Right lobe of liver (tissue), 6 donors: Measurements from ENCODE around the gene HERC6. TPM values are rescaled to one million over a fixed set of nuclear protein-coding genes. Genes with fewer than 3 reads are reported as not detected.

ENCODE experiments used
- ATAC-seq, 4 donors: fragments of 200-7000 bp; cut with Tn5 transposase; one replicate each; pipeline ENCODE4 v1.9.1; 2020; ENCODE audit warnings: mild to moderate bottlenecking in 4 of 4, moderate library complexity in 4 of 4
- DNase-seq, 3 donors: peaks; one replicate each; pipeline ENCODE4 v3.0.0-alpha.2; 2020
- H3K27ac ChIP-seq, 3 donors: fragments of 200-600 bp; one replicate each; pipeline ENCODE4 v1.8.0; 2022
- H3K27me3 ChIP-seq, 2 donors: fragments of 200-600 bp; one replicate each; pipeline ENCODE4 v1.8.0; 2022
- H3K36me3 ChIP-seq, 4 donors: fragments of 200-600 bp; sonication (generic) in 1 of 4; one replicate each; pipeline versions ENCODE4 v1.5.1 to v1.8.0; 2017 to 2022; ENCODE audit warnings: control low read depth in 1 of 4
- H3K4me1 ChIP-seq, 4 donors: fragments of 200-600 bp; sonication (generic) in 1 of 4; one replicate each; pipeline versions ENCODE4 v1.5.1 to v1.8.0; 2017 to 2022; ENCODE audit warnings: control low read depth in 1 of 4
- H3K4me3 ChIP-seq, 3 donors: fragments of 200-600 bp; one replicate each; pipeline ENCODE4 v1.8.0; 2022
- H3K9me3 ChIP-seq, 4 donors: fragments of 200-600 bp; sonication (generic) in 1 of 4; one replicate each; pipeline versions ENCODE4 v1.5.1 to v1.8.0; 2017 to 2022; ENCODE audit warnings: control low read depth in 1 of 4
- CTCF ChIP-seq, 4 donors: fragments of 200-600 bp in 3 of 4; fragments of 450-650 bp in 1 of 4; IDR thresholded peaks; one replicate each; pipeline versions ENCODE4 v1.5.1 to v1.8.0; 2016 to 2022; ENCODE audit warnings: antibody characterized with exemption in 4 of 4, mild to moderate bottlenecking in 2 of 4
- POLR2A ChIP-seq: fragments of 450-650 bp; IDR thresholded peaks from one replicate; pipeline ENCODE4 v1.6.1; 2017; ENCODE audit warnings: antibody characterized with exemption, mild to moderate bottlenecking
- WGBS: methylation state at CpG from one replicate; pipeline ENCODE4 v1.1.6; 2018; ENCODE audit warnings: low coverage, low lambda C conversion rate; ENCODE audit not compliant: insufficient coverage; ENCODE audit errors: missing lambda C conversion rate; 5-methylcytosine and 5-hydroxymethylcytosine counted together
- intact Hi-C, 2 donors: fragments of 100-400 bp; cut with DNase I; formaldehyde crosslinking; loops; one replicate each; pipeline versions ENCODE4 v1.11.2 to v1.14.1; 2022
- small RNA-seq, 2 experiments: library from RNA; depleted of rRNA; stranded (forward); fragments of <200 nt; gene quantifications; one replicate each; pipeline ENCODE3, GENCODE V24; 2016
- total RNA-seq, 6 experiments: library from RNA; depleted of rRNA in 2 of 6; stranded (reverse); fragments of >200 nt in 2 of 6; fragmentation: NEBNext Ultra II Directional in 3 of 6; extraction: Animal tissue kit (Norgen Biotek cat#: 25700) in 3 of 6; gene quantifications; one replicate each; pipeline versions ENCODE4 v1.1.0 to v1.2.4, GENCODE V29; 2016 to 2023
- donor health status: DM: no; HTN: yes; CAD: no.
- donor health status: DM: no; HTN: no; CAD: no.
- donor health status: DM: no; HTN: no; CAD: no.
- donor health status: DM: no; HTN: yes; CAD: no.
- donor health status: DM: no; HTN: yes; CAD: no.

The HERC6 gene
- total RNA-seq, 6 experiments from 2014 or later: 1.7 to 4.2 (median 3.6) TPM

DNA sequence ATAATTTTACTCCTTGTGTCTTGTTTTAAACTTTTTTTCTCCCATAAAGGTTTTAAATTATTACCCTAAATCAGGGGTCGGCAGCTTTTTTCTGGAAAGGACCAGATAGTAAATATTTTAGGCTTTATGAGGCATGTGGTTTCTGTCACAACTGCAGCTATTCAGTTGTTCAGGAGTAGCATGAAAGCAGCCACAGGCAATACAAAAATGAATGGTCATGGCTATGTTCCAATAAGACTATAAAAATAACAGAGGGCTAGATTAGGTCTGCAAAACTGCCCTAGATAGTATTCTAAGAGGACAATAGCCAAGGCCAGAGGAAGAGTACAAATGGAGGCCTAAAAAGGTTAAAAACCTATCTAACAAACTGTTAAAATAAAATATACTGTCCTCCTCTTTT, 102.9 kb downstream of the HERC6 start:
- Histone ChIP-seq H3K9me3 (no peaks in the 10 kb centered on the region), H3K36me3 (no peaks in the 10 kb centered on the region), H3K27ac (no peak overlapping the region), H3K4me3 (no peak overlapping the region), H3K27me3 (no peaks in the 10 kb centered on the region), H3K4me1 (no peaks in the 10 kb centered on the region)
- DNase-seq: no peak
- ATAC-seq: no peak
- WGBS: 92% methylated on average over 1 of the region's 1 CpG
- TF ChIP-seq CTCF (IDR thresholded peaks at IDR 0.05): no peak
- TF ChIP-seq POLR2A: no peak
- intact Hi-C loops: no loop called here

GRCh38 chr4:88489100-88489761, 110.6 kb downstream of the HERC6 start:
- ATAC-seq: no peak
- no peaks in the 10 kb centered on the region for H3K9me3 ChIP-seq
- intact Hi-C loops: no loop called here
- H3K27me3 ChIP-seq: no peaks in the 10 kb centered on the region
- H3K4me3 ChIP-seq: no peak overlapping the region
- TF ChIP-seq CTCF (IDR thresholded peaks at IDR 0.05) (no peak), POLR2A (no peak)
- no peak for DNase-seq
- 73% methylated on average over 4 of the region's 4 CpGs for WGBS
- no peaks in the 10 kb centered on the region for H3K36me3 ChIP-seq
- no peaks in the 10 kb centered on the region for H3K4me1 ChIP-seq
- no peak overlapping the region for H3K27ac ChIP-seq

Small RNA genes within 50 kb of the gene (small RNA-seq; reads per million reads assigned to genes)
- gene RF00019: 0 reads per million in 2 experiments

Other genes with a start within 250 kb of the HERC6 start
- gene ABCG2, start 220.2 kb upstream of the HERC6 start, total RNA-seq: 10 to 100 TPM in 2 of 6 experiments, 1 to 10 TPM in 4; 6.4 to 11.4 (median 8.1) TPM
- 10 to 100 TPM in 3 of 6 experiments, 1 to 10 TPM in 3; 3.8 to 15.7 (median 7.9) TPM for gene PPM1K, start 94.3 kb upstream of the HERC6 start, total RNA-seq
- gene HERC5, start 78.3 kb downstream of the HERC6 start, total RNA-seq: 1 to 10 TPM; 1.5 to 5.8 (median 1.8) TPM
- gene PYURF, start 144.9 kb downstream of the HERC6 start, total RNA-seq: 10 to 100 TPM; 32.2 to 53.8 (median 44.7) TPM
- 10 to 100 TPM in 4 of 6 experiments, 1 to 10 TPM in 2; 7.2 to 15.3 (median 10.9) TPM for gene HERC3, start 213.6 kb downstream of the HERC6 start, total RNA-seq